HL-60/S4 (cell line): ENCODE data around the gene NTMT1.

ENCODE experiments used
- in situ Hi-C: fragments of 300-500 bp; cut with MboI; formaldehyde crosslinking; loops from 2 replicates; pipeline ENCODE4 v1.14.3; 2022; ENCODE audit warnings: low sequenced_read_pairs

Gene NTMT1

DNA sequence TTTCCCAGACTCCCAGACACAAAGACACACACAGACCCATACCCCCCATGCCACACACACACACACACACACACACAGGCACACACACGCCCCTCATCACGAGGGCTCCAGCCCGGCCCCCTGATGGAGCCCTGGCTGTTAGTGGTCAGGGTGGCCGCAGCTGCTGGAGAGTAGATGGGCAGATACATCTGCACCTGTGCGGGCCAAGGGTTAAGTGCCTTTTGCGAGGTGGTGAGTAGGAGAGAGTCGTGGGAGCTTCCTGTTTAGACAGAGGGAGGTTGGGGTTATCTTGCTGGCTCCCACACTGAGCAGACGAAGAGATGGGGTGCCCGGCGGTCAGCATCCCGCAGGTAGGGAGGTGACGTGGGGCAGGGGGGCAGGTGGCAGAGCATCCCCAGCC, 47.6 kb downstream of the NTMT1 start:
- in situ Hi-C loops = no loop called here

DNA sequence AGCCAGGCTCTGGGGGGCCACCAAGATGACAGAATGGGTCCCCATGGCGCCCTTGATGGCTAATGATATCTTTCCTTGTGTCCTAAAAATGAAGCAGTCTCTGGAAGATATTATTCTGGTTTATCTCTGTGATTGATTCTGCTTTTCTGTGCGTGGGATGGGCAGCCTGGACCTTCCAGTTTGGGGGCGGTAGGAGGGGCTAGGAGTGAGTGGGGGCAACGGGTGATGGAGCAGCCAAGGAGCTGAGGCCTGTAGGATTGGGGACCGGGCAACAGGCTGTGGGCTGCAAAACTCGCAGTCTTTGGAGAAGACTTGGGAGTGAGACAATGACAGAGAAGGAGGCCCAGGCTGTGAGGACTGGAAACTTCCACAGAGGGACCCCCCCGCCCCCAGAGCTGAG, 48.3 kb downstream of the NTMT1 start:
- in situ Hi-C loops = no loop called here

DNA sequence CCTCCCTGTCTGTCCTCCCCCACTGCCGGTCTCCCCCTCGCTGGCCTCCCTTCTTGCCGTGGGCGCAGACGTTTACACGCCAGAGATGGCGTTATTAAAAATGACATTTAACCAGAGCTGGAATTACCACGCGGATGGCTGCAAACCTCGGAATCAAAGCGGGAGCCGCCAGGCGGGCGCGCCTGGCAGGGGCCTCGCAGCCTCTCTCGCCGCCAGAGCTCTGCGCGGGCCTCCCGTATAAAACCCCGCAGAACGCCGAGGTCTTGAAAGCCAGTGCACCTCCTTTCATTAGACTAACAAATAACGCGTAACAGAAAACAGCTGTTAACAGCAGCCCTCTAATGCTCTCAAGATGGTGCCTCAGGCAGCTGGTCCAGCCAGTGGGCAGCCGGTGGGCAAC, 49.7 kb downstream of the NTMT1 start:
- in situ Hi-C loops = no loop called here

DNA sequence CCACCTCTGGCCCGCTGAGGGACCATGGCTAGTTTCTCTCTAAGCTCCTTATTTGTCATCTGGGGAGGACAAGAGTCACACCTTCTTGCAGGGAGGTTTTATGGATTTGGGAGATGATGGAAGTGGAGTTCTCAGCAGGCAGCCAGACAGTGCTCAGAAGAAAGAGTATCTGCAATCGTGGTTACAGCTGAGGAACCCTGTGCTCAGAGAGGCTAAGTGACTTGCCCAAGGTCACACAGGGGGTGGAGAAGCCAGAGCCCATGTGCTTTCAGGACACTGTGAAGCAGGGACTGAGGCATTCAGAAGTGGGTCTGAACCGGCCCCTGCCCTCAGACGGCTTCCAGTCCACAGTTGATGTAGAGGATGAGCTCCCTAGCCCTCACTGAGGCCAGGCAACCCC, 50.3 kb downstream of the NTMT1 start:
- in situ Hi-C loops = no loop called here

DNA sequence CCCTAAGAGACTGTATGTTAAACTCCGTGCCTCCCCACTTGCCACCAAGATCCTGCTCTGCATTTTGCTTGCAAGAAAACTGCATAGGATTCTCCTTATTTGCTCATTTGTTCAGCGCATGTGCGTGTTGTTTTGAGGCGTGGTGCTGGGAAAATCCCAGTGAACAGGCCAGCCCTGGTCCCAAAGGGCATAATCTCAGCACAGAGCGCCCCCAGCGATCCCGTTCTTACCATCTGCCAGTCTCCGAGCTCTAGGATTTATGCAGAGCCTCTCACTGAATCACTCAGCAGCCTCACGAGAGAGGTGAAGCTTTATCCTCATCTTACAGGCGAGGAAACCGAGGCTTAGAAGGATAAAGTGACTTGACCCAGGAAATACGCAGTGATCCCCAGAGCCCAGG, 51.0 kb downstream of the NTMT1 start:
- in situ Hi-C loops = no loop called here

DNA sequence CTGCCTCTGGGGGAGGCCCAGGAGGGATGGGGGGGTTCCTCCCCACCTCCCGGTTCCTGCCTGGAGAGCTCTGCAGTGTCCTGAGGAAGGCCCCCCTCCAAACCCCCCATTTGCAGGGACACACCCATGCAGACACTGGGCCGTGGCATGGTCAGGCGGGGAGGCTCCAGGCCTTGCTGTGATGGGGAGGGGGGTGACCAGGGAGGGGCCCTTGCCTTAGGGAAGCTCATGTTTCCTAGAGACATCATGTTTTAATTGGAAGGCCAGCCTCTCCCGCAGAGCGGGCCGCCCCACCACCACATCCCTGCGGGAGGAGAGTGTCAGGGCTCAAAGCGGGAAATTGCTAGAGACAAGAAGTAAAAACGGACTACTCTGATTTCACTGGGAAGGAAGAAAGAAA, 51.5 kb downstream of the NTMT1 start:
- in situ Hi-C loops = no loop called here

DNA sequence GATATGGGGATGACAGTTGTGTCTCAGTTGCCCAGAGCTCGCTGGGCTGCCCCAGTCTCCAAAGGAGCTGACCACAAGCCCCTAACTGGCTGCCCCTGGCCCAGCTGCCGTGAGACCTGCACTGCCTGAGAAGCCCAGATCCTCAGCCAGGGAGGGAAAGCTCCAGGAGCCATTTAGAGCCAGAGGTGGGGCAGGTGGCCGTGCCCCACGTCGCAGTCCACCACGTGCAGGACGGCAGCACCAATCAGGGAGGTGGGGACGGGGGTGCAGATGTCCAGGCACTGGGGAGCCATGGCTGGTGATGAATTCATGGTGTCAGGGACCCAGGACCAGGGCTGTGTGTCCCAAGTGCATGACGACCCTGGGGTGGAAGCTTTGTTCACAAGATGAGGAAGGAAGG, 52.9 kb downstream of the NTMT1 start:
- in situ Hi-C loops = no loop called here

DNA sequence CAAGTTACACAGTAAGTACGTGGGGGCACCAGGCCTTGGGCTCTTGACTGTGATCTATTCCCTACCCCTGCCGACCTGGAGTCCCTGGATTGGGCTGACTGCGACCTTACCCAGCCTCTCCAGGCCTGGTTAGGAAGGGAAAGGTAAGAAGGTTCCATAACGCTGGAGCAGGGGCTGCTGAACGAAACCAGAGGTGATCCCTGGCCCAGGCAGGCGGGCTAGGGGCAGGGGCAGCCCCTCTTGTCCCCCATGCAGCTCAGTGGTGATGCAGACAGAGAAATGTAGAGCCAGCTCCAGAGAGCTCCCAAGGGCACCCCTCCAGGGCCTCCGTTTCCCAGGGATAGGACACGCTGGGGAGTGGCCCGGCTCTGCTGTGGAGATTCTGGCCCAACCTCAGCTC, 53.6 kb downstream of the NTMT1 start:
- in situ Hi-C loops = no loop called here

DNA sequence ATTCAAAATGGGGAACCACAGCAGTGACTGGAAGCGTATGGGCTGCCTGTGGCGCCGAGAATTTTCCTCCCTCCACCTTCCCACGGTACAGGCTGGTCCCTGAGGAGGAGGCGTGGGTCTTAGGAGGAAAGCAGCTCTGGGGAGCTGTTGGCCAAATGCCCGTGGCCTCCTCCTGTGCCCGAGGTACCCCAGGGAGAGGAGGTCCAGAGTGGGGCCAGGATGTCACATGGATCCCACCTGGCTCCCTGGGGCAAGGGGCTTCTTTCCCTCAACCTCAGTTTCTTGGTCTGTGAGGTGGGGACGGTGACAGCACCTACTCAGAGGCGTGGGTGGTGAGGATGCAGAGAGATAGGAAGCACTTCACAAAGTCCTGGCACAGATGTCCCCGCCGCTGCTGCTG, 56.0 kb downstream of the NTMT1 start:
- in situ Hi-C loops = no loop called here

DNA sequence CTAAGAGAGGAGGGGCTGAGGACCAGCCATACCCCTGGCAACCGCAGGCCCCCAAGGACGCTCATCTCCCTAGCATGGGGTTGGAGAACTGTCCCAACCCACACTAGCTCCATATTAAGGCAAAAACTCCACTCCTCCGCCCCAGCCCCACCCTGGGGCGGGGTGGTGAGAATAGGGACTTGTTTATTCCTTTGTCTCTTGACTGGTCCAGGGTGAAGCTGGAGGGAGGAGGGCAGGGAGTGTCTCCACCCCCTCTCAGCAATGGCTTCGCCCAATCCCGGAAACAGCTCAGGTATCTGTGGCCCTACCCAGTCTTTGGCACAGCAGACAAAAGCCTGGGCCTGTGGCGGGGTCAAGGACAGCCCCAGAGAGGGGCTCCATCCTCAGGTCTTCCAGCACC, 56.4 kb downstream of the NTMT1 start:
- in situ Hi-C loops = no loop called here

DNA sequence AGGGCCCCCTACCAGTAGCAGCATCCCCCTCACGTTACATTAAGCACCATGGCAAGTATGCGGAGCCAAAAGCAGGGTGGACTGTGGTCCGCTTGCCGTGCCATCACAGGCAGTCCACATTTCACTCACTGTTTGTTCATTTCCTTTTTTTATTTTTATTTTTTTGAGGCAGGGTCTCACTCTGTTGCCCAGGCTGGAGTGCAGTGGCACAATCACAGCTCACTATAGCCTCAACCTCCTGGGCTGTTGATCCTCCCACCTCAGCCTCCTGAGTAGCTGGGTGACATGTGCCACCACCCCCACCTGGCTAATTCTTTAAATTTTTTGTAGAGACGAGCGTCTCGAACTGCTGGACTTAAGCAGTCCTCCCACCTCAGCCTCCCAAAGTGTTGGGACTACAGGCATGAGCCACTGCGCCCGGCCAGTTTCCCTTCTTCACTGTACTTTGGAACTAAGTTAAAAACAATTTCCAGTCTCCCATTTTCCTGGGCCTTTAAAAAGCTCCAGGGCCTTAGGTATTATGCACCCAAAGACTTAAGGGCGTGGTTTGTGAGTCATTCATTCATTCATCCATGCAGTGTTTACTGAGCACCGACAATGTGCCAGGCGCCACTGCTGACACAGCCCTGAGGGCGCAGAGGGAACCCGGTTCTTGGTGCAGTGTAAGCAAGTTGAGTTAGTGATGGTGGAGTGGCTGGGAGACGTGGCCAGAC, 59.4 kb downstream of the NTMT1 start:
- in situ Hi-C loops = no loop called here
